Coronary artery (tissue), 2 donors: ENCODE results near the gene NKPD1.

Source experiments
- DNase-seq: peaks from one replicate; pipeline ENCODE4 v3.0.0-alpha.2; 2017; ENCODE audit warnings: low spot score
- H3K27ac ChIP-seq, 2 donors: fragments of 200-600 bp; sonication (generic); one replicate each; pipeline ENCODE4 v1.5.1; 2016 to 2019
- H3K4me3 ChIP-seq: fragments of 200-600 bp; sonication (generic); 2 replicates; pipeline ENCODE4 v1.5.1; 2016; ENCODE audit warnings: mild to moderate bottlenecking, moderate library complexity
- CTCF ChIP-seq: fragments of 200-600 bp; sonication (generic); IDR thresholded peaks from one replicate; pipeline ENCODE4 v1.5.1; 2019; ENCODE audit warnings: antibody characterized with exemption

NKPD1 gene

GRCh38 chr19:45142016-45142725, 18.6 kb downstream of the NKPD1 start:
- no peak overlapping the region for H3K4me3 ChIP-seq
- no peak for TF ChIP-seq CTCF
- H3K27ac ChIP-seq: no peak overlapping the region
- no peak for DNase-seq

- no peak for TF ChIP-seq CTCF
- Histone ChIP-seq H3K4me3 (no peak overlapping the region), H3K27ac (no peak overlapping the region)
- DNase-seq: no peak
Measured at GRCh38 chr19:45141203-45141900, 19.4 kb downstream of the NKPD1 start.

GRCh38 chr19:45140533-45140932, 20.2 kb downstream of the NKPD1 start:
- H3K4me3 ChIP-seq: no peak overlapping the region
- TF ChIP-seq CTCF: no peak
- H3K27ac ChIP-seq: no peak overlapping the region
- DNase-seq: no peak

GRCh38 chr19:45140144-45140503, 20.7 kb downstream of the NKPD1 start:
- DNase-seq: no peak
- no peak for TF ChIP-seq CTCF
- Histone ChIP-seq H3K4me3 (no peak overlapping the region), H3K27ac (no peak overlapping the region)

GRCh38 chr19:45139286-45140143, 21.3 kb downstream of the NKPD1 start:
- Histone ChIP-seq H3K27ac (no peak overlapping the region), H3K4me3 (no peak overlapping the region)
- no peak for TF ChIP-seq CTCF
- DNase-seq: no peak

GRCh38 chr19:45138303-45138751, 22.5 kb downstream of the NKPD1 start:
- Histone ChIP-seq H3K27ac (no peak overlapping the region), H3K4me3 (no peak overlapping the region)
- no peak for TF ChIP-seq CTCF
- DNase-seq: no peak
